Measurements from ENCODE around the gene IL27RA. TPM values are rescaled to one million over a fixed set of nuclear protein-coding genes. Genes with fewer than 3 reads are reported as not detected.

IL27RA gene
- total RNA-seq, 2 experiments from 2014 or later, result 5.2 to 9.0 TPM

DNA sequence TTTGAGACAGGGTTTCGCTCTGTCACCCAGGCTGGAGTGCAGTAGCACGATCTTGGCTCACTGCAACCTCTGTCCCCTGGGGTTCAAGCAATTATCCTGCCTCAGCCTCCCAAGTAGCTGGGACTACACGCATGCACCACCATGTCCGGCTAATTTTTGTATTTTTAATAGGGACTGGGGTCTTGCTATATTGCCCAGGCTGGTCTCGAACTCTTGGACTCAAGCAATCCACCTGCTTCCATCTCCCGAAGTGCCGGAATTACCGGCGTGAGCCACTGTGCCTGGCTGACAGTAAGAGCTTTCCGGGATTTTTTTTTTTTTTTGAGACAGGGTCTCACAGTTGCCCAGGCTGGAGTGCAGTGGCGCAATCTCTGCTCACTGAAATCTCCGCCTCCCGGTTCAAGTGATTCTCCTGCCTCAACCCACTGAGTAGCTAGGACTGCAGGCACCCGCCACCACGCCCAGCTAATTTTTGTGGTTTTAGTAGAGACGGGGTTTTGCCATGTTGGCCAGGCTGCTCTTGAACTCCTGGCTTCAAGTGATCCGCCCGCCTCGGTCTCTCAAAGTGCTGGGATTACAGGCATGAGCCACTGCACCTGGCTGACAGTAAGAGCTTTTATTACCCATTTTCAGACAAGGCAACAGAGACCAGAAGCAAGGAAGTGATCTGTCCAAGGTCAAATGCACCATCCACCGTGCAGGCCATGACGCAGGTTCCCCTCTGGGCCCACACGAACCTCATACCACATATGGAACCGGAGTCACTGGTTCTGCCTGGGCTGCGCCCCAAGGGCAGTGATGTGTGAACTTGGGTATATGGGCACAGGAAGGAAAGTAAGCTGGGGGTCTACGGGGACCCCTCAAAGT, 46.5 kb upstream of the IL27RA start:
- Histone ChIP-seq H3K9me2 (ENCODE audit: insufficient read depth, low read length) (no peaks in the 10 kb centered on the region), H2AFZ (ENCODE audit: low read length) (no peak overlapping the region; the same call in 1 of the 2 replicates), H3K36me3 (ENCODE audit: insufficient read depth, low read length) (peaks cover 38% of the 10 kb centered on the region), H4K20me1 (ENCODE audit: insufficient read depth, low read length) (no peaks in the 10 kb centered on the region), H3K4me2 (ENCODE audit: low read length) (peak overlapping the region; percentile 98), H3K79me2 (ENCODE audit: insufficient read depth, low read depth, low read length) (no peaks in the 10 kb centered on the region), H3K9me3 (ENCODE audit: low read length) (no peaks in the 10 kb centered on the region), H3K4me1 (ENCODE audit: insufficient read depth, low read length, poor library complexity, severe bottlenecking) (peaks cover 80% of the 10 kb centered on the region), H3K27ac (ENCODE audit: low read depth, low read length, poor library complexity, severe bottlenecking) (peak overlapping the region; percentile 99), H3K4me3 (ENCODE audit: low read depth, low read length, poor library complexity, severe bottlenecking) (peak overlapping the region; percentile 67)
- no TSS peak for BruUV-seq (replicated peaks)
- intact Hi-C loops (cut with micrococcal nuclease; ENCODE audit: unreplicated experiment), result loop anchor here (2.0 kb wide), 1 partner anchor 32 kb away; the partner anchor contains the start of gene DCAF15
- ChIA-PET POLR2A (interaction anchor here (0.6 to 6.1 kb wide), 5 partner anchors 19 to 62 kb away, joined by 3 to 39 read pairs (median 4); partner anchors contain the start of gene RFX1), CTCF (ENCODE audit: unreplicated experiment) (no interaction called here)
- no peak for TF ChIP-seq EZH2phosphoT487 (IDR thresholded peaks at IDR 0.05; ENCODE audit: borderline replicate concordance, low read depth, low read length)
- TF ChIP-seq, protein P1, sequence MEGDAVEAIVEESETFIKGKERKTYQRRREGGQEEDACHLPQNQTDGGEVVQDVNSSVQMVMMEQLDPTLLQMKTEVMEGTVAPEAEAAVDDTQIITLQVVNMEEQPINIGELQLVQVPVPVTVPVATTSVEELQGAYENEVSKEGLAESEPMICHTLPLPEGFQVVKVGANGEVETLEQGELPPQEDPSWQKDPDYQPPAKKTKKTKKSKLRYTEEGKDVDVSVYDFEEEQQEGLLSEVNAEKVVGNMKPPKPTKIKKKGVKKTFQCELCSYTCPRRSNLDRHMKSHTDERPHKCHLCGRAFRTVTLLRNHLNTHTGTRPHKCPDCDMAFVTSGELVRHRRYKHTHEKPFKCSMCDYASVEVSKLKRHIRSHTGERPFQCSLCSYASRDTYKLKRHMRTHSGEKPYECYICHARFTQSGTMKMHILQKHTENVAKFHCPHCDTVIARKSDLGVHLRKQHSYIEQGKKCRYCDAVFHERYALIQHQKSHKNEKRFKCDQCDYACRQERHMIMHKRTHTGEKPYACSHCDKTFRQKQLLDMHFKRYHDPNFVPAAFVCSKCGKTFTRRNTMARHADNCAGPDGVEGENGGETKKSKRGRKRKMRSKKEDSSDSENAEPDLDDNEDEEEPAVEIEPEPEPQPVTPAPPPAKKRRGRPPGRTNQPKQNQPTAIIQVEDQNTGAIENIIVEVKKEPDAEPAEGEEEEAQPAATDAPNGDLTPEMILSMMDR (conservative IDR thresholded peaks at IDR 0.05; ENCODE audit: low read length), result no peak
- DNase-seq (ENCODE audit: low spot score), result peak; percentile 48

DNA sequence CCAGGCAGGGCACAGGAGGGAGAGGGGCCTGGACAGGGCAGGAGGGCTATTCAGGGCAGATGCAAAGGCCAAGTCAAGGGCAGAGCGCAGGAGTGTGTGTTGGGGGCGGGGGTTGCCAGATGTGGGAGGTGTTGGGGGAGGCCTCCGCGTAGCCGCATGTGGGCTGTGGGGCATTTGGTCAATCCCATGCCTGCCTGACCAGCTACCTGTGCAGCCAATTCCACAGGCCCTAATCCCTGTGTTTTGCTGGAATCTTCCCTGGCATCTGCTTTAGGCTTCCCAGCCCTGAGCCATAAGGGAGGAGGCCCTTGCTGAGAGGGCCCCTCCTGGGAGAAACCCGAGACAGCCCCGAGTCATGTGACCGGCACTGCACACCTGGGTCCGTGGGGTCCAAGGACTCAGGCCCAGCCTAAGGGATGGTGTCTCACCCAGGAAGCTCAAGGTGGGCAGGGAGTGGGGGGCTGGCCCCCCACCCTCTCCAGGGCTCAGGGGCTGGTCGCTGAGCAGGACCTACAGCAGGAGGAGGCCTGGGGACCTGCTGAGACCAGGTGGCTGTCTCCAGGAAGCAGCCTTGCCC, 45.7 kb upstream of the IL27RA start:
- no peaks in the 10 kb centered on the region for H3K79me2 ChIP-seq (ENCODE audit: insufficient read depth, low read depth, low read length)
- ChIA-PET POLR2A (interaction anchor here (1.0 to 6.1 kb wide), 4 partner anchors 18 to 45 kb away, joined by 3 to 39 read pairs (median 4); partner anchors contain the start of genes DCAF15 and RFX1), CTCF (ENCODE audit: unreplicated experiment) (no interaction called here)
- no peaks in the 10 kb centered on the region for H3K9me2 ChIP-seq (ENCODE audit: insufficient read depth, low read length)
- H4K20me1 ChIP-seq (ENCODE audit: insufficient read depth, low read length), result no peaks in the 10 kb centered on the region
- peak; percentile 31 for DNase-seq (ENCODE audit: low spot score)
- BruUV-seq (replicated peaks), result no TSS peak
- peak overlapping the region; percentile 98 for H3K4me2 ChIP-seq (ENCODE audit: low read length)
- intact Hi-C loops (cut with micrococcal nuclease; ENCODE audit: unreplicated experiment), result loop anchor here (1.0 to 2.0 kb wide), 3 partner anchors 19 to 46 kb away; partner anchors contain the start of gene DCAF15
- H3K36me3 ChIP-seq (ENCODE audit: insufficient read depth, low read length), result peaks cover 35% of the 10 kb centered on the region
- TF ChIP-seq, protein P1 (conservative IDR thresholded peaks at IDR 0.05; ENCODE audit: low read length), result no peak
- no peak for TF ChIP-seq EZH2phosphoT487 (IDR thresholded peaks at IDR 0.05; ENCODE audit: borderline replicate concordance, low read depth, low read length)
- H3K9me3 ChIP-seq (ENCODE audit: low read length), result no peaks in the 10 kb centered on the region
- no peak overlapping the region; the same call in 1 of the 2 replicates for H2AFZ ChIP-seq (ENCODE audit: low read length)
- H3K27ac ChIP-seq (ENCODE audit: low read depth, low read length, poor library complexity, severe bottlenecking), result peak overlapping the region; percentile 99
- peak overlapping the region; percentile 67 for H3K4me3 ChIP-seq (ENCODE audit: low read depth, low read length, poor library complexity, severe bottlenecking)
- H3K4me1 ChIP-seq (ENCODE audit: insufficient read depth, low read length, poor library complexity, severe bottlenecking), result peaks cover 80% of the 10 kb centered on the region

All from OCI-LY7 (cell line).